Neural cell (in vitro differentiated cells): ENCODE data around the gene FRMD4B. TPM values are rescaled to one million over a fixed set of nuclear protein-coding genes. Genes with fewer than 3 reads are reported as not detected.

Experiments used
- H2AFZ ChIP-seq: fragments of 200-600, 300-800 bp; sonication (generic), shearing (Covaris generic); 2 replicates; pipeline ENCODE4 v1.6.0; 2014; ENCODE audit warnings: low read depth, mild to moderate bottlenecking, antibody characterized with exemption, low read length, moderate library complexity
- H3F3A ChIP-seq: fragments of 200-600 bp; shearing (Covaris generic); 2 replicates; pipeline ENCODE4 v1.6.1; 2016; ENCODE audit warnings: mild to moderate bottlenecking, moderate library complexity, mixed read lengths, antibody characterized with exemption, low read length; ENCODE audit not compliant: insufficient read depth, poor library complexity, severe bottlenecking
- H3K27ac ChIP-seq: fragments of 200-600, 300-800 bp; sonication (generic), shearing (Covaris generic); 2 replicates; pipeline ENCODE4 v1.5.1; 2014; ENCODE audit warnings: mild to moderate bottlenecking, low read length, moderate library complexity
- H3K27me3 ChIP-seq: fragments of 300-800, 200-600 bp; sonication (generic), shearing (Covaris generic); 2 replicates; pipeline ENCODE4 v1.6.0; 2014; ENCODE audit warnings: mild to moderate bottlenecking, low read depth, low read length, moderate library complexity; ENCODE audit not compliant: insufficient read depth
- H3K36me3 ChIP-seq: fragments of 300-800, 200-600 bp; sonication (generic), shearing (Covaris generic); 2 replicates; pipeline ENCODE4 v1.5.1; 2014; ENCODE audit warnings: mild to moderate bottlenecking, antibody characterized with exemption, low read length, moderate library complexity; ENCODE audit not compliant: insufficient read depth
- H3K4me2 ChIP-seq: fragments of 300-800, 200-600 bp; sonication (generic), shearing (Covaris generic); 2 replicates; pipeline ENCODE4 v1.6.0; 2014; ENCODE audit warnings: mild to moderate bottlenecking, low read length
- H3K4me3 ChIP-seq: fragments of 300-800, 200-600 bp; sonication (generic), shearing (Covaris generic); 2 replicates; pipeline ENCODE4 v1.5.1; 2014; ENCODE audit warnings: mild to moderate bottlenecking, low read length, moderate library complexity
- H3K79me2 ChIP-seq: fragments of 200-600 bp; shearing (Covaris generic); replicated peaks from 2 replicates; pipeline ENCODE4 v1.6.0; 2014; ENCODE audit warnings: mild to moderate bottlenecking, low read length, moderate library complexity; ENCODE audit not compliant: insufficient read depth
- H3K9ac ChIP-seq: fragments of 300-800, 200-600 bp; sonication (generic), shearing (Covaris generic); 2 replicates; pipeline ENCODE4 v1.6.1; 2016; ENCODE audit warnings: mild to moderate bottlenecking, low read length, mixed read lengths
- H3K9me2 ChIP-seq: fragments of 200-600 bp; shearing (Covaris generic); 2 replicates; pipeline ENCODE4 v1.6.1; 2016; ENCODE audit warnings: mild to moderate bottlenecking, low read length, mixed read lengths; ENCODE audit not compliant: insufficient read depth
- H3K9me3 ChIP-seq: fragments of 200-600, 300-800 bp; sonication (generic), shearing (Covaris generic); 2 replicates; pipeline ENCODE4 v1.6.1; 2016; ENCODE audit warnings: mild to moderate bottlenecking, mixed run types, low read length, moderate library complexity, mixed read lengths
- H4K20me1 ChIP-seq: fragments of 200-600 bp; shearing (Covaris generic); 2 replicates; pipeline ENCODE4 v1.6.1; 2016; ENCODE audit warnings: mild to moderate bottlenecking, mixed run types; ENCODE audit not compliant: insufficient read depth
- CTCF ChIP-seq: fragments of 450-650 bp; IDR thresholded peaks from 2 replicates; pipeline ENCODE4 v1.5.1; 2014; ENCODE audit warnings: antibody characterized with exemption, mild to moderate bottlenecking, moderate library complexity; ENCODE audit not compliant: poor library complexity, severe bottlenecking
- EP300 ChIP-seq: fragments of 450-650 bp; conservative IDR thresholded peaks from 2 replicates; pipeline ENCODE4 v1.6.1; 2014; ENCODE audit warnings: antibody characterized with exemption, mild to moderate bottlenecking, moderate library complexity; ENCODE audit not compliant: poor library complexity, severe bottlenecking
- EZH2 ChIP-seq: fragments of 200-600, 300-800 bp; shearing (Covaris generic), sonication (generic); IDR thresholded peaks from 2 replicates; pipeline ENCODE4 v1.6.1; 2014; ENCODE audit warnings: antibody characterized with exemption, low read length, borderline replicate concordance, mild to moderate bottlenecking; ENCODE audit not compliant: insufficient read depth, poor library complexity, severe bottlenecking
- MXI1 ChIP-seq: fragments of 450-650 bp; conservative IDR thresholded peaks from 2 replicates; pipeline ENCODE4 v1.6.1; 2014; ENCODE audit warnings: antibody characterized with exemption, mild to moderate bottlenecking; ENCODE audit not compliant: poor library complexity, severe bottlenecking
- POLR2AphosphoS5 ChIP-seq: IDR thresholded peaks from 2 replicates; pipeline ENCODE4 v1.6.1; 2012
- RAD21 ChIP-seq: fragments of 450-650 bp; conservative IDR thresholded peaks from 2 replicates; pipeline ENCODE4 v1.6.1; 2014; ENCODE audit warnings: antibody characterized with exemption, mild to moderate bottlenecking, moderate library complexity
- REST ChIP-seq: IDR thresholded peaks from 2 replicates; pipeline ENCODE4 v1.6.1; 2012; ENCODE audit warnings: borderline replicate concordance
- SMC3 ChIP-seq: fragments of 450-650 bp; conservative IDR thresholded peaks from 2 replicates; pipeline ENCODE4 v1.6.1; 2014; ENCODE audit warnings: antibody characterized with exemption, mild to moderate bottlenecking, moderate library complexity; ENCODE audit not compliant: poor library complexity
- TAF1 ChIP-seq: IDR thresholded peaks from 2 replicates; pipeline ENCODE4 v1.6.1; 2012; ENCODE audit warnings: low read depth
- polyA plus RNA-seq: library from polyadenylated mRNA; depleted of rRNA; stranded (reverse); fragments of >200 nt; gene quantifications from 2 replicates; pipeline ENCODE4 v1.2.3, GENCODE V29; 2014

Gene FRMD4B
- polyA plus RNA-seq, 1 donor from 2014 or later = 6.2 TPM

- no peak overlapping the region for H3K4me2 ChIP-seq
- H4K20me1 ChIP-seq = no peaks in the 10 kb centered on the region
- no peaks in the 10 kb centered on the region for H3F3A ChIP-seq
- no peaks in the 10 kb centered on the region for H3K79me2 ChIP-seq
- H2AFZ ChIP-seq = no peak overlapping the region
- no peaks in the 10 kb centered on the region for H3K36me3 ChIP-seq
- no peak overlapping the region for H3K27ac ChIP-seq
- H3K9me3 ChIP-seq = no peaks in the 10 kb centered on the region
- H3K9me2 ChIP-seq = no peaks in the 10 kb centered on the region
- H3K4me3 ChIP-seq = no peak overlapping the region
- TF ChIP-seq CTCF = no peak
- no peak for TF ChIP-seq EZH2
- TF ChIP-seq REST = no peak
- TF ChIP-seq SMC3 = no peak
- no peak for TF ChIP-seq MXI1
- no peak for TF ChIP-seq POLR2AphosphoS5
- no peak for TF ChIP-seq TAF1
- no peak for TF ChIP-seq EP300
- TF ChIP-seq RAD21 = no peak
- H3K27me3 ChIP-seq = peaks cover 2% of the 10 kb centered on the region
- H3K9ac ChIP-seq = no peak overlapping the region
Measured at GRCh38 chr3:69359339-69359893, 26.5 kb downstream of the FRMD4B start.

- no peak overlapping the region for H3K4me3 ChIP-seq
- H3K4me2 ChIP-seq = no peak overlapping the region
- no peak overlapping the region for H2AFZ ChIP-seq
- no peak overlapping the region for H3K9ac ChIP-seq
- no peaks in the 10 kb centered on the region for H3K36me3 ChIP-seq
- H3K79me2 ChIP-seq = no peaks in the 10 kb centered on the region
- no peaks in the 10 kb centered on the region for H3K9me3 ChIP-seq
- H4K20me1 ChIP-seq = no peaks in the 10 kb centered on the region
- TF ChIP-seq MXI1 = no peak
- TF ChIP-seq EP300 = no peak
- TF ChIP-seq SMC3 = no peak
- no peak for TF ChIP-seq POLR2AphosphoS5
- TF ChIP-seq CTCF = no peak
- no peak for TF ChIP-seq RAD21
- TF ChIP-seq EZH2 = no peak
- TF ChIP-seq REST = no peak
- no peak for TF ChIP-seq TAF1
- H3K9me2 ChIP-seq = no peaks in the 10 kb centered on the region
- H3K27ac ChIP-seq = no peak overlapping the region
- H3K27me3 ChIP-seq = no peaks in the 10 kb centered on the region
- H3F3A ChIP-seq = no peaks in the 10 kb centered on the region
Measured at GRCh38 chr3:69357196-69357595, 28.7 kb downstream of the FRMD4B start.
